ENCODE results near the gene TKTL1. TPM values are rescaled to one million over a fixed set of nuclear protein-coding genes. Genes with fewer than 3 reads are reported as not detected.

The TKTL1 gene
- total RNA-seq, 1 donor from 2014 or later, result not detected

GRCh38 chrX:154378799-154379568 lies 83.4 kb downstream of the TKTL1 start, which contains the start of gene EMD:
Gene EMD, plus strand, starts transcription at chrX:154379295. Its CDS starts 190 bp downstream, at chrX:154379485.
- H3K27ac Mint-ChIP-seq (ENCODE audit: unreplicated experiment), result peak within 1 kb of the TSS; percentile 91
- H3K36me3 Mint-ChIP-seq (ENCODE audit: unreplicated experiment), result no peaks in the 10 kb centered on the region
- peak; percentile 99 for DNase-seq (ENCODE audit: extremely low spot score, unreplicated experiment)

DNA sequence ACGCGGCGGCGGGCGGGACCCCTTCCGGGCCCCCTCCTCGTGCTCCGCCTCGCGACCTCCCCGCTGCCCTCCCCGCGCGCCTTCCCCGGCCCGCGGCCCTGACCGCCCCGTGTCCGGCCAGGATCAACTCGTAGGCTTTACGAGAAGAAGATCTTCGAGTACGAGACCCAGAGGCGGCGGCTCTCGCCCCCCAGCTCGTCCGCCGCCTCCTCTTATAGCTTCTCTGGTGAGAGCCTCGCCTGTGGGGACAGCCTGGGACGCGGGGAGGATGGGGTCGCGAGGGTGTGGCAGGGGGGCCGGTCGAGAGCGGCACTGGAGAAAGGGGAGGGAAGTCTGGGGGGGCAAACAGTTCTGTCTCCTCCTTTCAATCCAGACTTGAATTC lies 84.0 kb downstream of the TKTL1 start:
- TF ChIP-seq, protein P1, sequence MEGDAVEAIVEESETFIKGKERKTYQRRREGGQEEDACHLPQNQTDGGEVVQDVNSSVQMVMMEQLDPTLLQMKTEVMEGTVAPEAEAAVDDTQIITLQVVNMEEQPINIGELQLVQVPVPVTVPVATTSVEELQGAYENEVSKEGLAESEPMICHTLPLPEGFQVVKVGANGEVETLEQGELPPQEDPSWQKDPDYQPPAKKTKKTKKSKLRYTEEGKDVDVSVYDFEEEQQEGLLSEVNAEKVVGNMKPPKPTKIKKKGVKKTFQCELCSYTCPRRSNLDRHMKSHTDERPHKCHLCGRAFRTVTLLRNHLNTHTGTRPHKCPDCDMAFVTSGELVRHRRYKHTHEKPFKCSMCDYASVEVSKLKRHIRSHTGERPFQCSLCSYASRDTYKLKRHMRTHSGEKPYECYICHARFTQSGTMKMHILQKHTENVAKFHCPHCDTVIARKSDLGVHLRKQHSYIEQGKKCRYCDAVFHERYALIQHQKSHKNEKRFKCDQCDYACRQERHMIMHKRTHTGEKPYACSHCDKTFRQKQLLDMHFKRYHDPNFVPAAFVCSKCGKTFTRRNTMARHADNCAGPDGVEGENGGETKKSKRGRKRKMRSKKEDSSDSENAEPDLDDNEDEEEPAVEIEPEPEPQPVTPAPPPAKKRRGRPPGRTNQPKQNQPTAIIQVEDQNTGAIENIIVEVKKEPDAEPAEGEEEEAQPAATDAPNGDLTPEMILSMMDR (IDR thresholded peaks at IDR 0.05), result no peak
- H3K27ac Mint-ChIP-seq (ENCODE audit: unreplicated experiment), result peak overlapping the region; percentile 91
- no peaks in the 10 kb centered on the region for H3K27me3 Mint-ChIP-seq (ENCODE audit: unreplicated experiment)
- H3K4me1 Mint-ChIP-seq (ENCODE audit: unreplicated experiment), result peaks cover 15% of the 10 kb centered on the region
- DNase-seq (ENCODE audit: extremely low spot score, unreplicated experiment), result no peak
- no peaks in the 10 kb centered on the region for H3K36me3 Mint-ChIP-seq (ENCODE audit: unreplicated experiment)
- H3K9me3 Mint-ChIP-seq (ENCODE audit: unreplicated experiment), result no peaks in the 10 kb centered on the region
- peak overlapping the region; percentile 78 for H3K4me3 Mint-ChIP-seq (ENCODE audit: unreplicated experiment)

More at GRCh38 chrX:154378799-154379568, 83.4 kb downstream of the TKTL1 start, which contains the start of gene EMD:
- peaks cover 13% of the 10 kb centered on the region for H3K4me1 Mint-ChIP-seq (ENCODE audit: unreplicated experiment)
- TF ChIP-seq, protein P1 (IDR thresholded peaks at IDR 0.05), result no peak
- no peaks in the 10 kb centered on the region for H3K9me3 Mint-ChIP-seq (ENCODE audit: unreplicated experiment)
- H3K4me3 Mint-ChIP-seq (ENCODE audit: unreplicated experiment), result peak within 1 kb of the TSS; percentile 78
- H3K27me3 Mint-ChIP-seq (ENCODE audit: unreplicated experiment), result no peaks in the 10 kb centered on the region

Other genes starting within 250 kb of the TKTL1 start
- gene MECP2, start 198.1 kb upstream of the TKTL1 start, total RNA-seq, result 43.7 and 44.6 TPM in 2 replicates
- gene OPN1LW, start 151.6 kb upstream of the TKTL1 start, total RNA-seq, result not detected in 2 replicates
- not detected in 2 replicates for gene OPN1MW, start 113.2 kb upstream of the TKTL1 start, total RNA-seq
- not detected in 2 replicates for gene OPN1MW2, start 76.0 kb upstream of the TKTL1 start, total RNA-seq
- not detected in 2 replicates for gene OPN1MW3, start 38.2 kb upstream of the TKTL1 start, total RNA-seq
- not detected in 2 replicates for gene TEX28, start 671 bp upstream of the TKTL1 start, total RNA-seq
- gene FLNA, start 78.8 kb downstream of the TKTL1 start, total RNA-seq, result 2,024 and 2,203 TPM in 2 replicates
- gene EMD, start 83.5 kb downstream of the TKTL1 start, total RNA-seq, result 68.9 and 73.1 TPM in 2 replicates
- 2,857 and 2,892 TPM in 2 replicates for gene RPL10, start 102.6 kb downstream of the TKTL1 start, total RNA-seq
- 27.9 and 28.1 TPM in 2 replicates for gene DNASE1L1, start 113.5 kb downstream of the TKTL1 start, total RNA-seq
- gene TAFAZZIN, start 115.7 kb downstream of the TKTL1 start, total RNA-seq, result 46.2 and 47.3 TPM in 2 replicates
- 144 and 153 TPM in 2 replicates for gene ATP6AP1, start 132.9 kb downstream of the TKTL1 start, total RNA-seq
- gene GDI1, start 141.4 kb downstream of the TKTL1 start, total RNA-seq, result 135 and 152 TPM in 2 replicates
- gene FAM50A, start 148.3 kb downstream of the TKTL1 start, total RNA-seq, result 92.2 and 92.8 TPM in 2 replicates
- gene PLXNA3, start 162.5 kb downstream of the TKTL1 start, total RNA-seq, result 107 and 108 TPM in 2 replicates
- gene LAGE3, start 183.5 kb downstream of the TKTL1 start, total RNA-seq, result 15.6 and 19.6 TPM in 2 replicates
- gene UBL4A, start 190.8 kb downstream of the TKTL1 start, total RNA-seq, result 17.4 and 18.5 TPM in 2 replicates
- 20.6 and 22.4 TPM in 2 replicates for gene SLC10A3, start 194.8 kb downstream of the TKTL1 start, total RNA-seq
- 38.2 and 40.4 TPM in 2 replicates for gene FAM3A, start 220.4 kb downstream of the TKTL1 start, total RNA-seq

Measured in osteocyte (in vitro differentiated cells).